Thymus (tissue), 11 donors: ENCODE data around the gene PSME1. TPM values are rescaled to one million over a fixed set of nuclear protein-coding genes. Genes with fewer than 3 reads are reported as not detected.

Source experiments
- DNase-seq, 9 donors: peaks; one replicate each; pipeline ENCODE4 v3.0.0-alpha.2; 2013; ENCODE audit warnings: low spot score in 9 of 9, low read depth in 6 of 9, missing footprints in 1 of 9
- H3K27ac ChIP-seq, 2 donors: one replicate each; pipeline ENCODE4 v1.5.1; 2013; ENCODE audit warnings: control low read depth in 1 of 2, low read depth in 1 of 2, low read length in 1 of 2, mild to moderate bottlenecking in 1 of 2, moderate library complexity in 1 of 2
- H3K27me3 ChIP-seq, 2 donors: one replicate each; pipeline ENCODE4 v1.5.1; 2013; ENCODE audit warnings: low read length in 1 of 2; ENCODE audit not compliant: control insufficient read depth in 2 of 2, insufficient read depth in 1 of 2
- H3K36me3 ChIP-seq, 2 donors: one replicate each; pipeline ENCODE4 v1.5.1; 2013; ENCODE audit warnings: low read length in 1 of 2, mild to moderate bottlenecking in 1 of 2, moderate library complexity in 1 of 2; ENCODE audit not compliant: control insufficient read depth in 2 of 2, insufficient read depth in 2 of 2
- H3K4me1 ChIP-seq, 2 donors: one replicate each; pipeline ENCODE4 v1.5.1; 2013; ENCODE audit warnings: low read length in 2 of 2; ENCODE audit not compliant: control insufficient read depth in 2 of 2, insufficient read depth in 2 of 2
- H3K4me3 ChIP-seq, 2 donors: one replicate each; pipeline ENCODE4 v1.5.1; 2013; ENCODE audit warnings: low read length in 2 of 2, control low read depth in 1 of 2, mild to moderate bottlenecking in 1 of 2
- H3K9me3 ChIP-seq, 2 donors: one replicate each; pipeline ENCODE4 v1.5.1; 2013; ENCODE audit warnings: low read length in 1 of 2, mild to moderate bottlenecking in 1 of 2; ENCODE audit not compliant: control insufficient read depth in 2 of 2, insufficient read depth in 1 of 2
- WGBS: extraction: QIAGEN DNeasy Blood & Tissue Kit; methylation state at CpG from one replicate; pipeline ENCODE4 v1.1.7; 2013; 5-methylcytosine and 5-hydroxymethylcytosine counted together
- polyA plus RNA-seq: library from polyadenylated mRNA; stranded (reverse); fragments of 200-250 nt; gene quantifications from one replicate; pipeline ENCODE4 v1.2.3, GENCODE V29; 2013
- total RNA-seq: library from RNA; stranded (reverse); fragments of 120-200 nt; gene quantifications from one replicate; pipeline ENCODE4 v1.2.4, GENCODE V29; 2013
- donor health status: healthy.

Gene PSME1
- total and polyA plus RNA-seq, 2 donors, result 255 to 280 TPM

DNA sequence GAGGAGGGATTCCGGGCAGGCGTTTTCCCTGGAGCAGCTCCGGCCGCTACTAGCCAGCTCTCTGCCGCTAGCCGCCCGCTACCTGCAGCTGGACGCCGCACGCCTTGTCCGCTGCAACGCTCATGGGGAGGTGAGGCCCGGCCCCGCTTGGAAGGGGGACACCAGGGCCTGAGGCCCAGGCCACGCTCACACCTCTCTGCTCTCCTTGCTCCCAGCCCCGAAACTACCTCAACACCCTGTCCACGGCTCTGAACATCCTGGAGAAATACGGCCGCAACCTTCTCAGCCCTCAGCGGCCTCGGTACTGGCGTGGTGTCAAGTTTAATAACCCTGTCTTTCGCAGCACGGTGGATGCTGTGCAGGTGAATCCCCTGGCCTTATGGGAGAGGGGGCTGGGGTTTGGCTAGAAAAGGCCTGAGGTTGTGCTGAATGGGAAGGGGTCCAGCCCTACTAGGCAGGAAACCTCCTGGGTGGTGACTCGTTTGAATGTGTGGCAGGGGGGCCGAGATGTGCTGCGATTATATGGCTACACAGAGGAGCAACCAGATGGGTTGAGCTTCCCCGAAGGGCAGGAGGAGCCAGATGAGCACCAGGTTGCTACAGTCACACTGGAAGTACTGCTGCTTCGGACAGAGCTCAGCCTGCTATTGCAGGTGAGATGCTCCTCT is 11.9 kb downstream of the PSME1 start:
- Histone ChIP-seq H3K4me3 (peak overlapping the region; percentile 78 to 90), H3K4me1 (peaks cover 22 to 31% of the 10 kb centered on the region in 2 donors), H3K9me3 (no peaks in the 10 kb centered on the region), H3K27me3 (no peaks in the 10 kb centered on the region), H3K27ac (peak overlapping the region in 1 of 2 donors; percentile 70), H3K36me3 (peaks cover 46 to 68% of the 10 kb centered on the region in 2 donors)
- WGBS, result 10% methylated on average over 29 of the region's 29 CpGs
- DNase-seq, result no peak

- WGBS, result 98% methylated on average over 3 of the region's 3 CpGs
- DNase-seq, result no peak
- Histone ChIP-seq H3K4me3 (no peak overlapping the region), H3K27ac (no peak overlapping the region), H3K36me3 (peaks cover 41 to 58% of the 10 kb centered on the region in 2 donors), H3K4me1 (peaks cover 22 to 27% of the 10 kb centered on the region in 2 donors), H3K27me3 (no peaks in the 10 kb centered on the region), H3K9me3 (no peaks in the 10 kb centered on the region)
These were observed 13.4 kb downstream of the PSME1 start for GRCh38 chr14:24149302-24149969.

- H3K4me1 ChIP-seq, result peaks cover 21 to 23% of the 10 kb centered on the region in 2 donors
- DNase-seq, result no peak
- H3K9me3 ChIP-seq, result no peaks in the 10 kb centered on the region
- H3K27ac ChIP-seq, result no peak overlapping the region
- 98% methylated on average over 9 of the region's 9 CpGs for WGBS
- H3K4me3 ChIP-seq, result no peak overlapping the region
- H3K36me3 ChIP-seq, result peaks cover 48 to 59% of the 10 kb centered on the region in 2 donors
- H3K27me3 ChIP-seq, result no peaks in the 10 kb centered on the region
These were observed 14.1 kb downstream of the PSME1 start for GRCh38 chr14:24150061-24150460.

DNA sequence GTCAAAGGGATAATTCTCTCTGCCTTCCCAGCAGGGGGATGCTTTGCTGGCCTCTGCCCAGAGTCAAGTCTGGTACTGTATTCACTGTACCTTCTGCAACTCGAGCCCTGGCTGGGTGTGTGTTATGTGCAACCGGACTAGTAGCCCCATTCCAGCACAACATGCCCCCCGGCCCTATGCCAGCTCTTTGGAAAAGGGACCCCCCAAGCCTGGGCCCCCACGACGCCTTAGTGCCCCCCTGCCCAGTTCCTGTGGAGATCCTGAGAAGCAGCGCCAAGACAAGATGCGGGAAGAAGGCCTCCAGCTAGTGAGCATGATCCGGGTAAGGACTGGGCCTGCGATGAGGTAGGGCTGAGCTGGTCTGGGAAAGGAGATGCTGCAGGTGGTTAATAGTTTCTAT is 14.6 kb downstream of the PSME1 start:
- peaks cover 53 to 61% of the 10 kb centered on the region in 2 donors for H3K36me3 ChIP-seq
- DNase-seq, result no peak
- WGBS, result 99% methylated on average over 9 of the region's 9 CpGs
- H3K4me3 ChIP-seq, result no peak overlapping the region
- H3K4me1 ChIP-seq, result peaks cover 16 to 18% of the 10 kb centered on the region in 2 donors
- H3K9me3 ChIP-seq, result no peaks in the 10 kb centered on the region
- H3K27ac ChIP-seq, result no peak overlapping the region
- H3K27me3 ChIP-seq, result no peaks in the 10 kb centered on the region

DNA sequence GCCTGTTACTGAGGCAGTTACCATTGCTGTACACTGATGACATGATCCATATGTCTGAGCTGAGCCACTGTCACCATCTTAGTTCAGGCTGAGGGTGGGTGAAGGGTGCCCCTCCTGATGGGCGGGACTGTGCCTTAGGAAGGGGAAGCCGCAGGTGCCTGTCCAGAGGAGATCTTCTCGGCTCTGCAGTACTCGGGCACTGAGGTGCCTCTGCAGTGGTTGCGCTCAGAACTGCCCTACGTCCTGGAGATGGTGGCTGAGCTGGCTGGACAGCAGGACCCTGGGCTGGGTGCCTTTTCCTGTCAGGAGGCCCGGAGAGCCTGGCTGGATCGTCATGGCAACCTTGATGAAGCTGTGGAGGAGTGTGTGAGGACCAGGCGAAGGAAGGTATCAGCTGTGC is 15.0 kb downstream of the PSME1 start:
- Histone ChIP-seq H3K27ac (no peak overlapping the region), H3K27me3 (no peaks in the 10 kb centered on the region), H3K4me3 (no peak overlapping the region), H3K36me3 (peaks cover 57 to 65% of the 10 kb centered on the region in 2 donors), H3K4me1 (peaks cover 12 to 14% of the 10 kb centered on the region in 2 donors), H3K9me3 (no peaks in the 10 kb centered on the region)
- DNase-seq, result no peak
- WGBS, result 97% methylated on average over 9 of the region's 9 CpGs

DNA sequence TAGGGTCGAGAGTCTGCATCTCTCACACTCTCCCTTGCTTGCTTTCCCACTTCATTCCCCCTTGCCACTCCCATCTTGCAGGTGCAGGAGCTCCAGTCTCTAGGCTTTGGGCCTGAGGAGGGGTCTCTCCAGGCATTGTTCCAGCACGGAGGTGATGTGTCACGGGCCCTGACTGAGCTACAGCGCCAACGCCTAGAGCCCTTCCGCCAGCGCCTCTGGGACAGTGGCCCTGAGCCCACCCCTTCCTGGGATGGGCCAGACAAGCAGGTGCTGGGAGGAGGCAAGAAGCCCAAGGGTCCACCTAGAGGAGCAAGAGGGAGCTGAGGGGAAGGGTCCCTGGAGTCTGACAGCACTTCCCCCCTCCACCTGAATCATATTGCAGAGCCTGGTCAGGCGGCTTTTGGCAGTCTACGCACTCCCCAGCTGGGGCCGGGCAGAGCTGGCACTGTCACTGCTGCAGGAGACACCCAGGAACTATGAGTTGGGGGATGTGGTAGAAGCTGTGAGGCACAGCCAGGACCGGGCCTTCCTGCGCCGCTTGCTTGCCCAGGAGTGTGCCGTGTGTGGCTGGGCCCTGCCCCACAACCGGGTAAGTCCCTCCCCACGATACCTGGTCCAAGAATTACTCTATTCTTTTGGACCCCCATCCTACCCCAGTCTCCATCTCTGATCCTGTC is 15.5 kb downstream of the PSME1 start:
- Histone ChIP-seq H3K4me3 (no peak overlapping the region), H3K9me3 (no peaks in the 10 kb centered on the region), H3K27me3 (no peaks in the 10 kb centered on the region), H3K27ac (no peak overlapping the region), H3K36me3 (peaks cover 62 to 69% of the 10 kb centered on the region in 2 donors), H3K4me1 (peaks cover 10 to 11% of the 10 kb centered on the region in 2 donors)
- 98% methylated on average over 16 of the region's 16 CpGs for WGBS
- DNase-seq, result no peak

- Histone ChIP-seq H3K4me3 (no peak overlapping the region), H3K36me3 (peaks cover 78 to 81% of the 10 kb centered on the region in 2 donors), H3K4me1 (peaks cover 0 to under 1% of the 10 kb centered on the region in 2 donors), H3K9me3 (no peaks in the 10 kb centered on the region), H3K27me3 (no peaks in the 10 kb centered on the region), H3K27ac (no peak overlapping the region)
- no peak for DNase-seq
- WGBS, result 99% methylated on average over 10 of the region's 10 CpGs
These were observed 19.1 kb downstream of the PSME1 start for GRCh38 chr14:24155100-24155499.

DNA sequence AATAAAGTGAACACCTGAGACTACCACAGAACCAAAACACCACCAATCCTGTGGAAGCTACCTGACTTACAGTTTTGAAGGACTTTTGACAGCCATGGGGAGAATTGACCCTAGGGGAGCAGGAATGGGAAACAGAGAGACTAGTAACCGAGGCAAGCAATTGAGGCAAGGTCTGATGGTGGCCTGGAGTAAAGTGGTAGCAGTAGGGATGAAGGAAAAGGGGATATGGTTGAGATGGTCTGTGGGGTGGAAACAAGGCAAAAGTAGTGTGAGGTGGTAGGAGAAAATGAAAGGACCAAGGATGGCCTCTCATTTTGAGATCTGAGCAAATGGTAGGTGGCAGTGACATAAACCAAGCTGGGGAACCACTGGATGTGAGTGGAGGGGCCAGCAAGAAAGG is 20.8 kb downstream of the PSME1 start:
- H3K4me3 ChIP-seq, result no peak overlapping the region
- H3K36me3 ChIP-seq, result peaks cover 67 to 71% of the 10 kb centered on the region in 2 donors
- WGBS, result 97% methylated on average over 1 of the region's 1 CpG
- H3K27ac ChIP-seq, result no peak overlapping the region
- H3K9me3 ChIP-seq, result no peaks in the 10 kb centered on the region
- H3K27me3 ChIP-seq, result no peaks in the 10 kb centered on the region
- DNase-seq, result no peak
- peaks cover 4 to 10% of the 10 kb centered on the region in 2 donors for H3K4me1 ChIP-seq

DNA sequence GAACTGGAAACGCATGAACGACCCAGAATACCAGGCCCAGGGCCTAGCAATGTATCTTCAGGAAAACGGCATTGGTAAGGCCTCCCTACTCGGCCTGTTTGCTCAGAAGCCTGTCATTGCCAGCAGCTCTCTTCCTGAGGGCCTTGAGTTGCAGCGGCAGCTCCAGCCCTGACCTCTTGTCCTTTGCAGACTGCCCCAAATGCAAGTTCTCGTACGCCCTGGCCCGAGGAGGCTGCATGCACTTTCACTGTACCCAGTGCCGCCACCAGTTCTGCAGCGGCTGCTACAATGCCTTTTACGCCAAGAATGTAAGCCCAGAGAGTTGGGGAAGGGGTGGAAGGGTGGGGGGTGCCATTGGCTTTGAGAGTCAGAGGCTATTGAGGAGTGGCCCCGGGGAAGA is 21.3 kb downstream of the PSME1 start:
- DNase-seq, result no peak
- WGBS, result 98% methylated on average over 12 of the region's 12 CpGs
- Histone ChIP-seq H3K27me3 (no peaks in the 10 kb centered on the region), H3K27ac (no peak overlapping the region), H3K36me3 (peaks cover 64 to 69% of the 10 kb centered on the region in 2 donors), H3K4me3 (no peak overlapping the region), H3K4me1 (peaks cover 6 to 15% of the 10 kb centered on the region in 2 donors), H3K9me3 (no peaks in the 10 kb centered on the region)
